Osteocyte (in vitro differentiated cells): ENCODE results near the gene BHLHE23. TPM values are rescaled to one million over a fixed set of nuclear protein-coding genes. Genes with fewer than 3 reads are reported as not detected.

Source experiments
- DNase-seq: peaks from one replicate; pipeline ENCODE4 v3.0.0; 2021; ENCODE audit warnings: mixed read lengths; ENCODE audit not compliant: unreplicated experiment; ENCODE audit errors: extremely low spot score
- H3K27ac Mint-ChIP-seq: one replicate; pipeline ENCODE4 v1.8.0; 2021; ENCODE audit warnings: mild to moderate bottlenecking, mixed read lengths; ENCODE audit not compliant: unreplicated experiment
- H3K27me3 Mint-ChIP-seq: one replicate; pipeline ENCODE4 v1.8.0; 2021; ENCODE audit warnings: mixed read lengths; ENCODE audit not compliant: unreplicated experiment
- H3K36me3 Mint-ChIP-seq: one replicate; pipeline ENCODE4 v1.8.0; 2021; ENCODE audit warnings: mixed read lengths; ENCODE audit not compliant: unreplicated experiment
- H3K4me1 Mint-ChIP-seq: one replicate; pipeline ENCODE4 v1.8.0; 2021; ENCODE audit warnings: mixed read lengths; ENCODE audit not compliant: unreplicated experiment
- H3K4me3 Mint-ChIP-seq: one replicate; pipeline ENCODE4 v1.8.0; 2021; ENCODE audit warnings: mild to moderate bottlenecking, moderate library complexity, mixed read lengths; ENCODE audit not compliant: unreplicated experiment
- H3K9me3 Mint-ChIP-seq: one replicate; pipeline ENCODE4 v1.8.0; 2021; ENCODE audit warnings: mixed read lengths; ENCODE audit not compliant: unreplicated experiment
- total RNA-seq: library from RNA; stranded (reverse); gene quantifications from 2 replicates; pipeline ENCODE4 v1.2.1, GENCODE V29; 2021
- TF ChIP-seq, protein P1 (sequence below): fragments of 200-600 bp; sonication (generic); IDR thresholded peaks from 2 replicates; pipeline ENCODE4 v1.5.0; 2021; ENCODE audit warnings: antibody characterized with exemption, mild to moderate bottlenecking, moderate library complexity

Gene BHLHE23
- total RNA-seq, 1 donor from 2014 or later: not detected

DNA sequence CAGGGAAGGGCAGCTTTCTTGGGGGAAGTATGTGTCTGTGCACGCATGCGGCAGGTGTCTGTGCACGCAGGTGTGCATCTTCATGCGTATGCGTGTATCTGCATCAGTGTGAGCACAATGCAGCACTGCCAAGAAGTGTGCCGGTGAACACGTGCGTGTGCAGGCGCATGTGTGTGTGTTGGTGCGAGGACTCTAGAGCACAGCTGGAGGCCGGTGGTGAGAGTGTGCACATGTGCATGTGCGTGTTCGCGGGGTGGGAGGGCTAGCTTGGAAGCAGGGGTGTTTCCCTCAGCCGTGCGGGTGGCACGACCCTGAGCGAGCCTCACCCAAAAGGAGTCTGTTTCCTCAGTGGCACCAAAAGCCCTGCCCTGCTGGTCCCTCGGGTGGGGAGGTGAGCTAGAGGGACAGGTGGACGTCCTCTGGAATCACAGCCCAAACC lies 46.7 kb downstream of the BHLHE23 start:
- Mint-ChIP-seq H3K9me3 (no peaks in the 10 kb centered on the region), H3K27ac (no peak overlapping the region), H3K4me3 (no peak overlapping the region), H3K27me3 (peaks cover 9% of the 10 kb centered on the region), H3K4me1 (no peaks in the 10 kb centered on the region), H3K36me3 (no peaks in the 10 kb centered on the region)
- TF ChIP-seq, protein P1, sequence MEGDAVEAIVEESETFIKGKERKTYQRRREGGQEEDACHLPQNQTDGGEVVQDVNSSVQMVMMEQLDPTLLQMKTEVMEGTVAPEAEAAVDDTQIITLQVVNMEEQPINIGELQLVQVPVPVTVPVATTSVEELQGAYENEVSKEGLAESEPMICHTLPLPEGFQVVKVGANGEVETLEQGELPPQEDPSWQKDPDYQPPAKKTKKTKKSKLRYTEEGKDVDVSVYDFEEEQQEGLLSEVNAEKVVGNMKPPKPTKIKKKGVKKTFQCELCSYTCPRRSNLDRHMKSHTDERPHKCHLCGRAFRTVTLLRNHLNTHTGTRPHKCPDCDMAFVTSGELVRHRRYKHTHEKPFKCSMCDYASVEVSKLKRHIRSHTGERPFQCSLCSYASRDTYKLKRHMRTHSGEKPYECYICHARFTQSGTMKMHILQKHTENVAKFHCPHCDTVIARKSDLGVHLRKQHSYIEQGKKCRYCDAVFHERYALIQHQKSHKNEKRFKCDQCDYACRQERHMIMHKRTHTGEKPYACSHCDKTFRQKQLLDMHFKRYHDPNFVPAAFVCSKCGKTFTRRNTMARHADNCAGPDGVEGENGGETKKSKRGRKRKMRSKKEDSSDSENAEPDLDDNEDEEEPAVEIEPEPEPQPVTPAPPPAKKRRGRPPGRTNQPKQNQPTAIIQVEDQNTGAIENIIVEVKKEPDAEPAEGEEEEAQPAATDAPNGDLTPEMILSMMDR: no peak
- no peak for DNase-seq

GRCh38 chr20:62959101-62959971 lies 47.4 kb downstream of the BHLHE23 start:
- H3K4me3 Mint-ChIP-seq: no peak overlapping the region
- no peak for DNase-seq
- H3K4me1 Mint-ChIP-seq: peaks cover 2% of the 10 kb centered on the region
- H3K36me3 Mint-ChIP-seq: no peaks in the 10 kb centered on the region
- no peak overlapping the region for H3K27ac Mint-ChIP-seq
- no peaks in the 10 kb centered on the region for H3K9me3 Mint-ChIP-seq
- H3K27me3 Mint-ChIP-seq: peaks cover 4% of the 10 kb centered on the region
- TF ChIP-seq, protein P1: no peak

DNA sequence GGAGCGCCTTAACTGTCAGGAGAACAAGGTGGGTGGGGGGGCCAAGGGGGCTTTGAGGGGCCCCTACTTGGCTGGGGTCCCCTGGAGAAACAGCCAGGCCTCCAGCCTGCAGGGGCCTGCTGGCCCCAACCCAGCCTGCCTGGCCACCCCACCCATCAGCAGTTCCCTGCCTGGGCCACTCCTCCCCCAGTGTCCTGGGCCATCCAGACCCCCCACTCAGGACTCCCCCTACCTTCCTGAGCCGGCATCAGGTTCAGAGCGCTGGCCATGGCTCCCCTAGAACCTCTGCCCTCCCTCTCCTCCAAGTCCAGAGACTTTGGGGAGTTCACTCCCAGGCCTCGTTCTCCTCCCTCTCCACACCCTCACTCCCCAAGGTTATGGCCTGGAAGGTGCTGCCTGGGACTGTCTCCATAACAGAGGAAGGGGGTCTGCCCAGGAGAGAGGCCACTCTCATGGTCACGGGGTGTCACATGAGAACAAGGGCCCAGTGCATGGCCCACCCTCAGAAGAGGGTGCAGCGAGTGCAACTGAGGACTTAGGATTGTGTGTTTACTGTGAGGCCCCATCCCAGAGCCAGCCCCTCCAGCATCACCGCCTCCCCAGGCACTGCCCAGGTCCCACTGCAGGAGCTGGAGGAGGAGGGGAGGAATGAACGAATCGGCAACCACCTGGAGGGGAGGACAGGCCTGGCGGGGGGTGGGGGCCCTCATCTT lies 48.2 kb downstream of the BHLHE23 start:
- Mint-ChIP-seq H3K9me3 (no peaks in the 10 kb centered on the region), H3K4me1 (peaks cover 9% of the 10 kb centered on the region), H3K4me3 (no peak overlapping the region), H3K36me3 (no peaks in the 10 kb centered on the region), H3K27me3 (no peaks in the 10 kb centered on the region), H3K27ac (no peak overlapping the region)
- TF ChIP-seq, protein P1: no peak
- DNase-seq: no peak

DNA sequence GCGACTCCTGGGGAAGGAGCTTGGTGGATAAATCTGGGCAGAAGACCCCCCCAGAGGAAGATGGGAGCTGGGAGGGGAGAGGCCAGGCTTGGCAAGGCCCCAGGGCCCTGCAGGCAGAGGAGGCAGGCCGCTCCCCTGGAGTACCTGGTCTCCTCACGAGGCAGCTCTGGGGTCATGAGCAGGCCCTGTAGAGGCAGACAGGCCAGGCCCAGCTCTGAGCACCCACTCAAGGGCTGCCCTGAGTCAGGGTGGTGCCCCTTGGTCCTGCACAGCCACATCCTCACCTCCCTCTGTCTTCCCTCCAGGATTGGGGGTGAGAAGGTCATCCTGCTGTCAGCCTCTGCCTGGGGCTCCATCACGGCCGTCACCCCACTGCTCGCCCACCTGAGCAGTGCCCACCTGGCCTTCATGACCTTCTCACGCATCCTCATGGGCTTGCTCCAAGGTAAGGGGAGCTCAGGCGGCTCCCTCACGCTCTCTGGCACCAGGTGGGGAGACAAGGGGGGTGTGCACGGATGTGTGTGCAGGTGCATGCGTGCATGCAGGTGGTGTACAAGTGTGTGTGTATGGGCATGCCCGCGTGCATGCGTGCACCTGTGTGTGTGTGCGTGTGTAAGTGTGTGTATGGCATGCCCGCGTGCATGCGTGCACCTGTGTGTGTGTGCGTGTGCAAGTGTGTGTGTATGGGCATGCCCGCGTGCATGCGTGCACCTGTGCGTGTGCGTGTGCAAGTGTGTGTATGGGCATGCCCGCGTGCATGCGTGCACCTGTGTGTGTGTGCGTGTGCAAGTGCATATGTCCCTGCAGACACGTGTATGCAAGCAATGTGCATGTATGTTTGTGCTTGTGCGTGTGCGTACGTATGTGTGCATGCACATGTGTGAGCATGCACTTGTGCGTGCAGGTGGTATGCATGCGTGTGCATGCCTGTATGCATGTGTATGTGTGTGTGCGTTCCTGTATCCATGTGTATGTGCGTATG lies 49.3 kb downstream of the BHLHE23 start:
- no peaks in the 10 kb centered on the region for H3K9me3 Mint-ChIP-seq

More for the DNA sequence above, 49.3 kb downstream of the BHLHE23 start:
- Mint-ChIP-seq H3K36me3 (no peaks in the 10 kb centered on the region), H3K27ac (no peak overlapping the region), H3K27me3 (no peaks in the 10 kb centered on the region), H3K4me1 (peaks cover 9% of the 10 kb centered on the region), H3K4me3 (no peak overlapping the region)
- no peak for DNase-seq
- TF ChIP-seq, protein P1: no peak
